KBM-7 (cell line): Measurements from ENCODE around the gene GPD1.
A peak's percentile ranks its signal among the peaks of the same experiment; 100 is the strongest.
"Not testable (repeated sequence)": the region's sequence is repeated elsewhere in the genome, so short reads cannot be mapped to it uniquely, and the experiment has no call there.

Experiments
- DNase-seq: peaks from one replicate; pipeline ENCODE4 v3.0.0-alpha.2; 2015
- in situ Hi-C: fragments of 300-500 bp; cut with MboI; formaldehyde crosslinking; loops from 2 replicates; pipeline ENCODE4 v1.14.3; 2020; ENCODE audit warnings: low sequenced_read_pairs, low pct_unique_long_range_greater_than_20kb, mixed read lengths

GPD1 gene

GRCh38 chr12:50111693-50112455 lies 8.1 kb downstream of the GPD1 start, which contains the start of gene COX14:
Gene COX14, plus strand, starts transcription at chr12:50112236. Its CDS starts 7,808 bp downstream, at chr12:50120044.
- peak; percentile 100 for DNase-seq
- in situ Hi-C loops: no loop called here

- in situ Hi-C loops: no loop called here
- DNase-seq: no peak
These were observed 8.8 kb downstream of the GPD1 start for GRCh38 chr12:50112456-50113218.

- DNase-seq: no peak
- in situ Hi-C loops: no loop called here
These were observed 13.3 kb downstream of the GPD1 start for GRCh38 chr12:50117057-50117622.

GRCh38 chr12:50119387-50119786 lies 15.6 kb downstream of the GPD1 start:
- in situ Hi-C loops: no loop called here
- DNase-seq: no peak

GRCh38 chr12:50120521-50120920 lies 16.7 kb downstream of the GPD1 start:
- no peak for DNase-seq
- in situ Hi-C loops: no loop called here

GRCh38 chr12:50120953-50121352 lies 17.1 kb downstream of the GPD1 start:
- no peak for DNase-seq
- in situ Hi-C loops: no loop called here

- no peak for DNase-seq
- in situ Hi-C loops: no loop called here
These were observed 17.8 kb downstream of the GPD1 start for GRCh38 chr12:50121641-50122040.

GRCh38 chr12:50123203-50123602 lies 19.4 kb downstream of the GPD1 start:
- DNase-seq: no peak
- in situ Hi-C loops: no loop called here

- no peak for DNase-seq
- in situ Hi-C loops: no loop called here
These were observed 23.7 kb downstream of the GPD1 start for GRCh38 chr12:50127546-50127945.

GRCh38 chr12:50129290-50129689 lies 25.5 kb downstream of the GPD1 start:
- no peak for DNase-seq
- in situ Hi-C loops: no loop called here

GRCh38 chr12:50132505-50133135 lies 28.8 kb downstream of the GPD1 start:
- in situ Hi-C loops: no loop called here
- DNase-seq: peak; percentile 68

- no peak for DNase-seq
- in situ Hi-C loops: no loop called here
These were observed 39.2 kb downstream of the GPD1 start for GRCh38 chr12:50142993-50143392.

GRCh38 chr12:50145439-50145838 lies 41.6 kb downstream of the GPD1 start:
- no peak for DNase-seq
- in situ Hi-C loops: no loop called here

- no peak for DNase-seq
- in situ Hi-C loops: no loop called here
These were observed 43.5 kb downstream of the GPD1 start for GRCh38 chr12:50147281-50147680.

- in situ Hi-C loops, DNase-seq: not testable (repeated sequence)
These were observed 44.2 kb downstream of the GPD1 start for GRCh38 chr12:50148011-50148410.

- no peak for DNase-seq
- in situ Hi-C loops: no loop called here
These were observed 45.5 kb downstream of the GPD1 start for GRCh38 chr12:50149311-50149710.

GRCh38 chr12:50151047-50151687 lies 47.4 kb downstream of the GPD1 start:
- in situ Hi-C loops: no loop called here

GRCh38 chr12:50154947-50155346 lies 51.1 kb downstream of the GPD1 start:
- DNase-seq, in situ Hi-C loops: not testable (repeated sequence)

More at GRCh38 chr12:50151047-50151687, 47.4 kb downstream of the GPD1 start:
- no peak for DNase-seq

- no peak for DNase-seq
- in situ Hi-C loops: no loop called here
These were observed 52.8 kb downstream of the GPD1 start for GRCh38 chr12:50156641-50157040.
